ENCODE measurements around the gene DCAF8. TPM values are rescaled to one million over a fixed set of nuclear protein-coding genes. Genes with fewer than 3 reads are reported as not detected.

DCAF8 gene
- total and polyA plus RNA-seq, 2 donors, result 75.8 to 114 TPM

GRCh38 chr1:160238408-160238807 is 23.9 kb downstream of the DCAF8 start:
- Histone ChIP-seq H3K27me3 (ENCODE audit: control insufficient read depth in 2 of 2, insufficient read depth in 1 of 2, low read length in 1 of 2) (no peaks in the 10 kb centered on the region), H3K9me3 (ENCODE audit: control insufficient read depth in 2 of 2, insufficient read depth in 1 of 2, low read length in 1 of 2) (no peaks in the 10 kb centered on the region), H3K4me3 (ENCODE audit: low read length in 2 of 2) (no peak overlapping the region), H3K27ac (ENCODE audit: low read depth in 1 of 2, low read length in 1 of 2) (no peak overlapping the region), H3K4me1 (ENCODE audit: control insufficient read depth in 2 of 2, insufficient read depth in 2 of 2, low read length in 2 of 2) (no peaks in the 10 kb centered on the region), H3K36me3 (ENCODE audit: control insufficient read depth in 2 of 2, insufficient read depth in 2 of 2, low read length in 1 of 2) (peaks cover 41 to 80% of the 10 kb centered on the region in 2 donors)
- no peak for DNase-seq (ENCODE audit: low read depth in 6 of 9, low spot score in 9 of 9)
- WGBS, result 97% methylated on average over 5 of the region's 5 CpGs

DNA sequence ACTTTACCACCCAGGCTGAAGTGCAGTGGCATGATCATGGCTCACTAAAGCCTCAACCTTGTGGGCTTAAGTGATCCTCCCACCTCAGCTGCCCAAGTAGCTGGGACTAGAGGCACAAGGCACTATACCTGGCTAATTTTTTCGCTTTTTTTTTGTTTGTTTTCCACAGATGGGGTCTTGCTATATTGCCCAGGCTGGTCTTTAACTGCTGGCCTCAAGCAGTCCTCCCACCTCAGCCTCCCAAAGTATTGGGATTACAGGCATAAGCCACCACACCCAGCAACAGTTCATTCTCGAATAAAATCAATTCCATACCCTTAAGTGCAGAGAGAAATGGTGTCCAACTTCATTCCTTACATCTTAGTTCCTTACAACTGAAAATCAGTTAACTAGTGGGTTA is 24.8 kb downstream of the DCAF8 start:
- Histone ChIP-seq H3K4me3 (ENCODE audit: low read length in 2 of 2) (no peak overlapping the region), H3K27me3 (ENCODE audit: control insufficient read depth in 2 of 2, insufficient read depth in 1 of 2, low read length in 1 of 2) (no peaks in the 10 kb centered on the region), H3K36me3 (ENCODE audit: control insufficient read depth in 2 of 2, insufficient read depth in 2 of 2, low read length in 1 of 2) (peaks cover 37 to 72% of the 10 kb centered on the region in 2 donors), H3K9me3 (ENCODE audit: control insufficient read depth in 2 of 2, insufficient read depth in 1 of 2, low read length in 1 of 2) (no peaks in the 10 kb centered on the region), H3K4me1 (ENCODE audit: control insufficient read depth in 2 of 2, insufficient read depth in 2 of 2, low read length in 2 of 2) (no peaks in the 10 kb centered on the region), H3K27ac (ENCODE audit: low read depth in 1 of 2, low read length in 1 of 2) (no peak overlapping the region)
- WGBS, result 98% methylated on average over 2 of the region's 2 CpGs
- DNase-seq (ENCODE audit: low read depth in 6 of 9, low spot score in 9 of 9), result no peak

DNA sequence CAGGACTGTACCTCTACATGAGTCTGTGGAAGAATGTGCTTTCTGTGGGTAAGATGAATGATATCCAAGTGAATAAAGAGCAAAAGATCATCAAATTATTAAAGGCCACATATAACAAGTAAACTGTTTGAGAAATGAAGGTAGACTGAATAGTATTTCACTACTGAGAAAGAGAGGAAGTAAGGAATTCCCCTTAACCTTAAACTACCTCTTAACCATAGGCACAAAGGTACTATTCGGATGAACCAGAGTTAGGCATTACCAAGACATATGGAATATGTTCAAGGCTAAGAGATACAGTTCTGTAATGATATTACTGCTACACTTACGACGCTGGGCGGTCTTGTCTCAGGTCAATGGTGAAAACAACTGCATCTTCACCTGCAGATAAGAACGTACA is 25.5 kb downstream of the DCAF8 start:
- Histone ChIP-seq H3K9me3 (ENCODE audit: control insufficient read depth in 2 of 2, insufficient read depth in 1 of 2, low read length in 1 of 2) (no peaks in the 10 kb centered on the region), H3K4me1 (ENCODE audit: control insufficient read depth in 2 of 2, insufficient read depth in 2 of 2, low read length in 2 of 2) (no peaks in the 10 kb centered on the region), H3K27ac (ENCODE audit: low read depth in 1 of 2, low read length in 1 of 2) (no peak overlapping the region), H3K27me3 (ENCODE audit: control insufficient read depth in 2 of 2, insufficient read depth in 1 of 2, low read length in 1 of 2) (no peaks in the 10 kb centered on the region), H3K36me3 (ENCODE audit: control insufficient read depth in 2 of 2, insufficient read depth in 2 of 2, low read length in 1 of 2) (peaks cover 41 to 70% of the 10 kb centered on the region in 2 donors), H3K4me3 (ENCODE audit: low read length in 2 of 2) (no peak overlapping the region)
- WGBS, result 97% methylated on average over 5 of the region's 5 CpGs
- no peak for DNase-seq (ENCODE audit: low read depth in 6 of 9, low spot score in 9 of 9)

DNA sequence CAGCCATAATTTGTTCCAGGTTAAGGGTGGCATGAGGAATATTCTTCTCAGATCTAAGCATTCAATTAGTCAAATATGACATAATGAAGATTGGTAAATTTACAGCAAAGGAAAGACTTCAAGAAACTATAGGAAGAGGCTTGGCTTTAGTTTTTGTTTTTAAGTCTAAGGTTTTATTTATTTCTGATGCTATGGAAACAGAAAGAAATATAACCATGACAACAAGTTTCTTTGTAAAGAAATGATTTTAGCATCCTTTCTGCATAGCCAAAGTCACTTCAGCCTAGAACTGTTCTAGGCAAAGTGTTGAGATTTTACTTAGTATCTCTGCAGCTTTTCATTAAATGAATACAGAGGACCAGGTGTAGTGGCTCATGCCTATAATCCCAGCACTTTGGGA is 29.4 kb downstream of the DCAF8 start:
- Histone ChIP-seq H3K36me3 (ENCODE audit: control insufficient read depth in 2 of 2, insufficient read depth in 2 of 2, low read length in 1 of 2) (peaks cover 25 to 73% of the 10 kb centered on the region in 2 donors), H3K4me1 (ENCODE audit: control insufficient read depth in 2 of 2, insufficient read depth in 2 of 2, low read length in 2 of 2) (no peaks in the 10 kb centered on the region), H3K27ac (ENCODE audit: low read depth in 1 of 2, low read length in 1 of 2) (no peak overlapping the region), H3K9me3 (ENCODE audit: control insufficient read depth in 2 of 2, insufficient read depth in 1 of 2, low read length in 1 of 2) (no peaks in the 10 kb centered on the region), H3K27me3 (ENCODE audit: control insufficient read depth in 2 of 2, insufficient read depth in 1 of 2, low read length in 1 of 2) (no peaks in the 10 kb centered on the region), H3K4me3 (ENCODE audit: low read length in 2 of 2) (no peak overlapping the region)
- DNase-seq (ENCODE audit: low read depth in 6 of 9, low spot score in 9 of 9), result no peak

DNA sequence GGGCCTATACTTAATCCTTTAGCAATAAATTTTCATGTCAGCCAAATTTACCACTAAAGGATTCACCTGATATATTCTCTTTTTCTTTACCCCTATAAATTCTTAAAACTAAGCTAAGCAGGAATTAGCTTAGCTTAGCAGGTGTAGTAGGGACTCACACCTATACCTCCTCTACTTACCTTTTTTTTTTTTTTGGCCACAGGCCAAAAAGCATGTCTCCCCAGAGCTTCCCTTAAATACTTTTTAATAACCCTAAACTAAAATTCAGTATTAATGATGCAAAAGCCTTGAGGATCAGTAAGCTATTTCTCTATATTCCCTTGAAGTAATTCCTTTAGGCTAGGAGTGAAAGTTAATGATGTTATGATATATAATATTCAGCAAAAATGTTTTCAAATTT is 33.9 kb downstream of the DCAF8 start:
- Histone ChIP-seq H3K4me1 (ENCODE audit: control insufficient read depth in 2 of 2, insufficient read depth in 2 of 2, low read length in 2 of 2) (no peaks in the 10 kb centered on the region), H3K4me3 (ENCODE audit: low read length in 2 of 2) (no peak overlapping the region), H3K9me3 (ENCODE audit: control insufficient read depth in 2 of 2, insufficient read depth in 1 of 2, low read length in 1 of 2) (no peaks in the 10 kb centered on the region), H3K36me3 (ENCODE audit: control insufficient read depth in 2 of 2, insufficient read depth in 2 of 2, low read length in 1 of 2) (peaks cover 51 to 83% of the 10 kb centered on the region in 2 donors), H3K27me3 (ENCODE audit: control insufficient read depth in 2 of 2, insufficient read depth in 1 of 2, low read length in 1 of 2) (no peaks in the 10 kb centered on the region), H3K27ac (ENCODE audit: low read depth in 1 of 2, low read length in 1 of 2) (no peak overlapping the region)
- no peak for DNase-seq (ENCODE audit: low read depth in 6 of 9, low spot score in 9 of 9)

- no peak for DNase-seq (ENCODE audit: low read depth in 6 of 9, low spot score in 9 of 9)
- Histone ChIP-seq H3K36me3 (ENCODE audit: control insufficient read depth in 2 of 2, insufficient read depth in 2 of 2, low read length in 1 of 2) (peaks cover 54 to 91% of the 10 kb centered on the region in 2 donors), H3K27ac (ENCODE audit: low read depth in 1 of 2, low read length in 1 of 2) (no peak overlapping the region), H3K9me3 (ENCODE audit: control insufficient read depth in 2 of 2, insufficient read depth in 1 of 2, low read length in 1 of 2) (no peaks in the 10 kb centered on the region), H3K27me3 (ENCODE audit: control insufficient read depth in 2 of 2, insufficient read depth in 1 of 2, low read length in 1 of 2) (no peaks in the 10 kb centered on the region), H3K4me1 (ENCODE audit: control insufficient read depth in 2 of 2, insufficient read depth in 2 of 2, low read length in 2 of 2) (no peaks in the 10 kb centered on the region), H3K4me3 (ENCODE audit: low read length in 2 of 2) (no peak overlapping the region)
- 100% methylated on average over 1 of the region's 1 CpG for WGBS
These were observed 34.8 kb downstream of the DCAF8 start for GRCh38 chr1:160227561-160227960.

DNA sequence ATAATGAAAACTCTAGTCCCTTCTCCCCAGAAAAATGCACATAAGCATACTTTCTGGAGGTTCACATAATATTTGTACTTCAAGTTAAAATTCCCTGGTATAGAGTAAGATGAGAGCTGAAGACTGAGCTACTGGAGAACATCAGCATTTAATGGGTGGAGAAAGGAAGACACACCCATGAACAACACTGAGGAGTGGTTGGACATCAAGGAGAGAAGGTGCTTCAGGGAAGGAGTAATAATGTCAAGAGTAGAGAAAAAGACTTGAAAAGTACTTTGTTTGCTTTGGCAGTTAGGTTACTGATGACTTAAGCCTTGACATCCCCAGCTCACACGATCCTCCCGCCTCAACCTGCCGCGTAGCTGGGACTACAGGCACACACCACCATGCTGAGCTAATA is 35.3 kb downstream of the DCAF8 start:
- Histone ChIP-seq H3K27me3 (ENCODE audit: control insufficient read depth in 2 of 2, insufficient read depth in 1 of 2, low read length in 1 of 2) (no peaks in the 10 kb centered on the region), H3K36me3 (ENCODE audit: control insufficient read depth in 2 of 2, insufficient read depth in 2 of 2, low read length in 1 of 2) (peaks cover 54 to 95% of the 10 kb centered on the region in 2 donors), H3K9me3 (ENCODE audit: control insufficient read depth in 2 of 2, insufficient read depth in 1 of 2, low read length in 1 of 2) (no peaks in the 10 kb centered on the region), H3K4me3 (ENCODE audit: low read length in 2 of 2) (no peak overlapping the region), H3K4me1 (ENCODE audit: control insufficient read depth in 2 of 2, insufficient read depth in 2 of 2, low read length in 2 of 2) (no peaks in the 10 kb centered on the region), H3K27ac (ENCODE audit: low read depth in 1 of 2, low read length in 1 of 2) (no peak overlapping the region)
- WGBS, result 97% methylated on average over 4 of the region's 4 CpGs
- DNase-seq (ENCODE audit: low read depth in 6 of 9, low spot score in 9 of 9), result no peak

DNA sequence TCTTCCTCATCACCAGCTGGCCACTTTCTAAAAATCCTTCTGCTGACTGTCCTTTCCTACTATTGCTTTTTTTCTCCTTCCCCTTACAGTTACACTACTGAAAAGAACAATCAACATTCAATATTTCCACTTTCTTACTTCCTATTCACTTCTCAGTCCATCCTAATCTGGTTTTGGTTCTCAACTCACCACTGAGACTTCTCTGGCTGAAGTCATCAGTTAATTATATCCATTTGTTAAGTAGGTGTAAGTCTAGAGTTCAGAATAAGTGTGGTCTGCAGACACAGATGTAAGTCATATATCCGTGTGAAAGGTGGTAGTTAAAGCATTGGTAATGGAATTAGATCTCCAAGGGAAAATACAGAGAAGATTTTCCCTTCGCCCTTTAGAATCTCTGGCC is 35.7 kb downstream of the DCAF8 start:
- H3K27me3 ChIP-seq (ENCODE audit: control insufficient read depth in 2 of 2, insufficient read depth in 1 of 2, low read length in 1 of 2), result no peaks in the 10 kb centered on the region
- no peaks in the 10 kb centered on the region for H3K4me1 ChIP-seq (ENCODE audit: control insufficient read depth in 2 of 2, insufficient read depth in 2 of 2, low read length in 2 of 2)
- H3K27ac ChIP-seq (ENCODE audit: low read depth in 1 of 2, low read length in 1 of 2), result no peak overlapping the region
- H3K9me3 ChIP-seq (ENCODE audit: control insufficient read depth in 2 of 2, insufficient read depth in 1 of 2, low read length in 1 of 2), result no peaks in the 10 kb centered on the region
- no peak for DNase-seq (ENCODE audit: low read depth in 6 of 9, low spot score in 9 of 9)
- WGBS, result 95% methylated on average over 2 of the region's 2 CpGs
- H3K36me3 ChIP-seq (ENCODE audit: control insufficient read depth in 2 of 2, insufficient read depth in 2 of 2, low read length in 1 of 2), result peaks cover 50 to 94% of the 10 kb centered on the region in 2 donors
- no peak overlapping the region for H3K4me3 ChIP-seq (ENCODE audit: low read length in 2 of 2)

GRCh38 chr1:160225345-160225744 is 37.0 kb downstream of the DCAF8 start:
- 71% methylated on average over 2 of the region's 2 CpGs for WGBS
- Histone ChIP-seq H3K4me1 (ENCODE audit: control insufficient read depth in 2 of 2, insufficient read depth in 2 of 2, low read length in 2 of 2) (no peaks in the 10 kb centered on the region), H3K36me3 (ENCODE audit: control insufficient read depth in 2 of 2, insufficient read depth in 2 of 2, low read length in 1 of 2) (peaks cover 60 to 94% of the 10 kb centered on the region in 2 donors), H3K27ac (ENCODE audit: low read depth in 1 of 2, low read length in 1 of 2) (no peak overlapping the region), H3K4me3 (ENCODE audit: low read length in 2 of 2) (no peak overlapping the region), H3K9me3 (ENCODE audit: control insufficient read depth in 2 of 2, insufficient read depth in 1 of 2, low read length in 1 of 2) (no peaks in the 10 kb centered on the region), H3K27me3 (ENCODE audit: control insufficient read depth in 2 of 2, insufficient read depth in 1 of 2, low read length in 1 of 2) (no peaks in the 10 kb centered on the region)
- no peak for DNase-seq (ENCODE audit: low read depth in 6 of 9, low spot score in 9 of 9)

DNA sequence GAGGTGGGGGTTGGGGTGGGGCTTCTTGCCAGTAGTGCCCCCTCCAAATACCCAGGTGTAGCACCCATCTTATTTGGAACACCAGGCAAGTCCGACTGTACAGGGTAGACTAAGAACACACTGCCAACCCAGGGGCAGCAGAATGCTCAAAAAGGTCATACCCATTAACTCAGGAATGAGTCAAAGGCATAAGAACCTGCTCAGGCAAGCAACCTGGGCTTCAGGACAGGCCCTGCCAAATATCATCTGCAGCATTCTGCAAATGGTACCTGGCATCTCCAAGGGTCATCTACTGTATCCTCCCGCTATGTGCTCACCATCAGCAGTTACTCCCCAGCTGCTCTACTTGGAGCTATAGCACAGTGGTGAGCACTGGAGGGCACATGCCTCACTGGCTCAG is 37.7 kb downstream of the DCAF8 start:
- no peak for DNase-seq (ENCODE audit: low read depth in 6 of 9, low spot score in 9 of 9)
- Histone ChIP-seq H3K4me1 (ENCODE audit: control insufficient read depth in 2 of 2, insufficient read depth in 2 of 2, low read length in 2 of 2) (no peaks in the 10 kb centered on the region), H3K9me3 (ENCODE audit: control insufficient read depth in 2 of 2, insufficient read depth in 1 of 2, low read length in 1 of 2) (no peaks in the 10 kb centered on the region), H3K36me3 (ENCODE audit: control insufficient read depth in 2 of 2, insufficient read depth in 2 of 2, low read length in 1 of 2) (peaks cover 63 to 94% of the 10 kb centered on the region in 2 donors), H3K4me3 (ENCODE audit: low read length in 2 of 2) (no peak overlapping the region), H3K27ac (ENCODE audit: low read depth in 1 of 2, low read length in 1 of 2) (no peak overlapping the region), H3K27me3 (ENCODE audit: control insufficient read depth in 2 of 2, insufficient read depth in 1 of 2, low read length in 1 of 2) (no peaks in the 10 kb centered on the region)
- 98% methylated on average over 2 of the region's 2 CpGs for WGBS

All from thymus (tissue), 11 donors.